Duodenal mucosa (tissue), 2 donors: ENCODE results near the gene DPYSL4.
"Not testable (repeated sequence)": the region's sequence is repeated elsewhere in the genome, so short reads cannot be mapped to it uniquely, and the experiment has no call there.

Experiments used
- H3K27ac ChIP-seq: one replicate; pipeline ENCODE4 v1.7.0; 2013; ENCODE audit warnings: low read depth, low read length
- H3K27me3 ChIP-seq, 2 donors: one replicate each; pipeline ENCODE4 v1.7.0; 2013; ENCODE audit warnings: low read length in 2 of 2, control low read depth in 1 of 2; ENCODE audit not compliant: insufficient read depth in 2 of 2, control insufficient read depth in 1 of 2
- H3K36me3 ChIP-seq, 2 donors: one replicate each; pipeline ENCODE4 v1.7.0; 2013; ENCODE audit warnings: low read length in 2 of 2, control low read depth in 1 of 2; ENCODE audit not compliant: insufficient read depth in 2 of 2, control insufficient read depth in 1 of 2
- H3K4me1 ChIP-seq, 2 donors: one replicate each; pipeline ENCODE4 v1.7.0; 2013; ENCODE audit warnings: low read length in 2 of 2, control low read depth in 1 of 2; ENCODE audit not compliant: insufficient read depth in 2 of 2, control insufficient read depth in 1 of 2
- H3K4me3 ChIP-seq, 2 donors: one replicate each; pipeline ENCODE4 v1.7.0; 2013; ENCODE audit warnings: low read length in 2 of 2, low read depth in 1 of 2
- H3K9ac ChIP-seq, 2 donors: one replicate each; pipeline ENCODE4 v1.7.0; 2013; ENCODE audit warnings: low read length in 2 of 2, low read depth in 1 of 2
- H3K9me3 ChIP-seq, 2 donors: one replicate each; pipeline ENCODE4 v1.7.0; 2013; ENCODE audit warnings: low read length in 2 of 2, control low read depth in 1 of 2; ENCODE audit not compliant: control insufficient read depth in 1 of 2

Gene DPYSL4

GRCh38 chr10:132157101-132157500 lies 29.6 kb upstream of the DPYSL4 start:
- Histone ChIP-seq H3K4me1 (no peaks in the 10 kb centered on the region), H3K27ac (no peak overlapping the region), H3K27me3 (no peaks in the 10 kb centered on the region), H3K9ac (no peak overlapping the region), H3K9me3 (no peaks in the 10 kb centered on the region), H3K36me3 (no peaks in the 10 kb centered on the region), H3K4me3 (no peak overlapping the region)

GRCh38 chr10:132158122-132158741 lies 28.5 kb upstream of the DPYSL4 start:
- Histone ChIP-seq H3K27ac (no peak overlapping the region), H3K9me3 (no peaks in the 10 kb centered on the region), H3K4me1 (peaks cover 3 to 6% of the 10 kb centered on the region in 2 donors), H3K36me3 (no peaks in the 10 kb centered on the region), H3K4me3 (no peak overlapping the region), H3K27me3 (peaks cover 0 to 3% of the 10 kb centered on the region in 2 donors), H3K9ac (no peak overlapping the region)

GRCh38 chr10:132158823-132159222 lies 27.9 kb upstream of the DPYSL4 start:
- no peak overlapping the region for H3K27ac ChIP-seq
- H3K9me3 ChIP-seq = no peaks in the 10 kb centered on the region

GRCh38 chr10:132159302-132160230 lies 27.2 kb upstream of the DPYSL4 start:
- H3K9ac ChIP-seq, H3K9me3 ChIP-seq, H3K4me1 ChIP-seq, H3K4me3 ChIP-seq, H3K27ac ChIP-seq, H3K36me3 ChIP-seq, H3K27me3 ChIP-seq: not testable (repeated sequence)

More at GRCh38 chr10:132158823-132159222, 27.9 kb upstream of the DPYSL4 start:
- no peaks in the 10 kb centered on the region for H3K36me3 ChIP-seq
- H3K4me1 ChIP-seq = peaks cover 6 to 7% of the 10 kb centered on the region in 2 donors
- no peak overlapping the region for H3K9ac ChIP-seq
- H3K4me3 ChIP-seq = no peak overlapping the region
- H3K27me3 ChIP-seq = peaks cover 0 to 3% of the 10 kb centered on the region in 2 donors

GRCh38 chr10:132160231-132160630 lies 26.5 kb upstream of the DPYSL4 start:
- not testable (repeated sequence) for H3K27me3 ChIP-seq, H3K4me3 ChIP-seq, H3K36me3 ChIP-seq, H3K4me1 ChIP-seq, H3K9ac ChIP-seq, H3K9me3 ChIP-seq, H3K27ac ChIP-seq

GRCh38 chr10:132160834-132161622 lies 25.7 kb upstream of the DPYSL4 start:
- not testable (repeated sequence) for H3K4me3 ChIP-seq, H3K9ac ChIP-seq, H3K27me3 ChIP-seq, H3K9me3 ChIP-seq, H3K4me1 ChIP-seq, H3K36me3 ChIP-seq, H3K27ac ChIP-seq

- H3K4me3 ChIP-seq = no peak overlapping the region
- no peak overlapping the region for H3K9ac ChIP-seq
- H3K27me3 ChIP-seq = peaks cover 0 to 3% of the 10 kb centered on the region in 2 donors
- no peaks in the 10 kb centered on the region for H3K36me3 ChIP-seq
- no peak overlapping the region for H3K27ac ChIP-seq
- no peaks in the 10 kb centered on the region for H3K9me3 ChIP-seq
- peaks cover 6 to 7% of the 10 kb centered on the region in 2 donors for H3K4me1 ChIP-seq
These were observed 24.7 kb upstream of the DPYSL4 start for GRCh38 chr10:132162021-132162531.

- Histone ChIP-seq H3K27me3 (peaks cover 0 to 3% of the 10 kb centered on the region in 2 donors), H3K9ac (no peak overlapping the region), H3K27ac (no peak overlapping the region), H3K4me1 (peaks cover 6 to 7% of the 10 kb centered on the region in 2 donors), H3K4me3 (no peak overlapping the region), H3K9me3 (no peaks in the 10 kb centered on the region), H3K36me3 (no peaks in the 10 kb centered on the region)
These were observed 24.0 kb upstream of the DPYSL4 start for GRCh38 chr10:132162590-132163277.

GRCh38 chr10:132163278-132163765 lies 23.4 kb upstream of the DPYSL4 start:
- Histone ChIP-seq H3K36me3 (no peaks in the 10 kb centered on the region), H3K27ac (no peak overlapping the region), H3K9me3 (no peaks in the 10 kb centered on the region), H3K4me3 (no peak overlapping the region), H3K9ac (no peak overlapping the region), H3K4me1 (peaks cover 6 to 7% of the 10 kb centered on the region in 2 donors), H3K27me3 (peaks cover 0 to 3% of the 10 kb centered on the region in 2 donors)
